GM06990 (cell line): ENCODE measurements around the gene DGKZ.
"Not testable (repeated sequence)": the region's sequence is repeated elsewhere in the genome, so short reads cannot be mapped to it uniquely, and the experiment has no call there.

ENCODE experiments used
- DNase-seq: peaks from one replicate; pipeline ENCODE4 v3.0.0-alpha.2; 2011; ENCODE audit not compliant: insufficient read length; ENCODE audit errors: extremely low read depth
- H3K27me3 ChIP-seq: replicated peaks from 2 replicates; pipeline ENCODE4 v1.6.0; 2011; ENCODE audit warnings: low read length; ENCODE audit not compliant: control insufficient read depth, insufficient read depth
- H3K36me3 ChIP-seq: 2 replicates; pipeline ENCODE4 v1.5.1; 2011; ENCODE audit warnings: low read length; ENCODE audit not compliant: control insufficient read depth, insufficient read depth
- H3K4me3 ChIP-seq: replicated peaks from 2 replicates; pipeline ENCODE4 v1.5.1; 2011; ENCODE audit warnings: low read depth, mild to moderate bottlenecking, control low read depth, low read length
- CTCF ChIP-seq: IDR thresholded peaks from 2 replicates; pipeline ENCODE4 v1.5.1; 2011; ENCODE audit warnings: low read length, control low read depth, mild to moderate bottlenecking, inconsistent platforms; ENCODE audit not compliant: insufficient read depth, poor library complexity, severe bottlenecking

Gene DGKZ

GRCh38 chr11:46367244-46367915 is 20.1 kb downstream of the DGKZ start:
- peak; percentile 92 for TF ChIP-seq CTCF
- peak; percentile 72 for DNase-seq
- peaks cover 18% of the 10 kb centered on the region for H3K36me3 ChIP-seq
- H3K4me3 ChIP-seq = no peak overlapping the region
- H3K27me3 ChIP-seq = no peaks in the 10 kb centered on the region

GRCh38 chr11:46367916-46368267 is 20.6 kb downstream of the DGKZ start:
- DNase-seq = no peak
- no peaks in the 10 kb centered on the region for H3K27me3 ChIP-seq
- TF ChIP-seq CTCF = no peak
- H3K4me3 ChIP-seq = no peak overlapping the region
- peaks cover 17% of the 10 kb centered on the region for H3K36me3 ChIP-seq

- Histone ChIP-seq H3K36me3 (peaks cover 21% of the 10 kb centered on the region), H3K4me3 (no peak overlapping the region), H3K27me3 (no peaks in the 10 kb centered on the region)
- no peak for DNase-seq
- TF ChIP-seq CTCF = peak; percentile 94
These were observed 22.3 kb downstream of the DGKZ start for GRCh38 chr11:46369458-46370152.

- DNase-seq = no peak
- no peak for TF ChIP-seq CTCF
- Histone ChIP-seq H3K4me3 (no peak overlapping the region), H3K27me3 (no peaks in the 10 kb centered on the region), H3K36me3 (peaks cover 27% of the 10 kb centered on the region)
These were observed 23.0 kb downstream of the DGKZ start for GRCh38 chr11:46370253-46370652.

GRCh38 chr11:46371262-46371661 is 24.0 kb downstream of the DGKZ start:
- not testable (repeated sequence) for DNase-seq, H3K27me3 ChIP-seq, H3K4me3 ChIP-seq
- H3K36me3 ChIP-seq = peaks cover 34% of the 10 kb centered on the region

- TF ChIP-seq CTCF = no peak
These were observed 24.8 kb downstream of the DGKZ start for GRCh38 chr11:46372086-46372485.

GRCh38 chr11:46372501-46372900 is 25.2 kb downstream of the DGKZ start:
- H3K4me3 ChIP-seq, H3K27me3 ChIP-seq, DNase-seq: not testable (repeated sequence)
- peaks cover 35% of the 10 kb centered on the region for H3K36me3 ChIP-seq

More at GRCh38 chr11:46372086-46372485, 24.8 kb downstream of the DGKZ start:
- Histone ChIP-seq H3K36me3 (peaks cover 34% of the 10 kb centered on the region), H3K27me3 (no peaks in the 10 kb centered on the region), H3K4me3 (no peak overlapping the region)
- DNase-seq = no peak
